GM19240 (cell line): ENCODE results near the gene TOR1AIP2.

Source experiments
- DNase-seq: peaks from one replicate; pipeline ENCODE4 v3.0.0; 2011; ENCODE audit warnings: low spot score; ENCODE audit not compliant: insufficient read length

Gene TOR1AIP2

DNA sequence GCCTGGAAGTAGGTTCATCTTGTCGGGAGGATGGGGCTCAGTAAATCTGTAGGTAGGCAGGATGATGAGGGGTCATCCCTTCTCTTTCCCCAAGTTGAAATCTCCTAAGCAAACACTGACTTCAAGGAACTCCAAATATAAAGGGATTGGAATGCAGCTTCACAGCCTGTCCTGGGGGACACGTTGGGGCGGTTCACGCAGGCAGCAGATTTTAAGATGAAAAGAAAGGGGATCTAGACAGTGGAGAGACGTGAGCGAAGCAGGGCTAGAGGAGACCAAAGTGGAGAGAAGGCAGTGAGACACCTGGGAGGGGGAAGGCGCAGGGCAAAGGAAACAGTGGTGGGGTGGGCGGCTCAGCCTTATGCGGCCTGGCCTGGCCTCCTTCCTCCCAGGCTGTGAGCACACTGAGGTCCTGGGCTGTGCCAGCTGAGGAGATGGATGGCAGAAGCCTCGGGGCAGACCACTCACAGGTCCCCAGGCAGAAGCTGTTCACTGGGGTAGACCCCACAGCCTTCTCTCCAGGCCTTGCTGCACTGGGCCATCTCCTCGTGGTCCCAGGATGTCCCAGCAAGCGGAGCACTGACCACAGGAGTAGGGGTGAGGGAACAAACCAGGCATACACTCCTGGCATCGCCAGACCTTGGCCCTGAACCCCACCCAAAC lies 51.7 kb downstream of the TOR1AIP2 start:
- DNase-seq = no peak

DNA sequence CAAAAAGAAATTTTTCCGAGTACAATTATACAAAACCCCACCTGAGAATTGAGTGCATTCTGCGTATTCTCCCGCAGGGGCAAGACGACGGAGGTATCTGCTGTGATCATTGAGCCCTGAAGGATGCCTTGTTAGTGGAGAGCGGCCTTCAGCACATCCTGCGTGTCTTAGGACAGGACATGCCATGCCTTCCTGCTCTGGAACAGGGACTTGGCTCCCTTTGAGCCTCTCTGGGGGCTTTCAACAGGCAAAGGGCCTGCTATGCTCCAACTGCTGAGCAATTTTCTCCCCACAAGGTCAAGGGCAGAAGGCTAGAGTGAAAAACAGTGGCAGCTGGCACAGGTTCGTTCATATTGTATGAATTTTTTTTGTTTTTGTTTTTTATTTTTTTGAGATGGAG lies 52.4 kb downstream of the TOR1AIP2 start:
- no peak for DNase-seq

- DNase-seq = no peak
Observed at GRCh38 chr1:179824265-179824664, 53.3 kb downstream of the TOR1AIP2 start.

DNA sequence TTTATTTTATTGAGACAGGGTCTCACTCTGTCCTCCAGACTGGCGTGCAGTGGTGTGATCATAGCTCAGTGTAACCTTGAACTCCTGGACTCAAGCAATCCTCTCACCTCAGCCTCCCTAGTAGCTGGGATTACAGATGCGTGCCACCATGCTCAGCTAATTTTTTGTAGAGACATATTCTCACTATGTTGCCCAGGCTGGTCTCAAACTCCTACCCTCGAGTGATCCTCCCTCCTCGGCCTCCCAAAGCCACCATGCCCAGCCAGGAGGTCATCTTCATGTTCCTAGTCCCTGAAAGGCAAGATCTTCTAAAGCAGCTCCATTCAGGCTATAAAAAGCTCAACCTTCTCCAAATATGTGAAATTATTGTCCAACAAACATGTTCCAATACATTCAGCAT lies 53.9 kb downstream of the TOR1AIP2 start:
- DNase-seq = no peak

DNA sequence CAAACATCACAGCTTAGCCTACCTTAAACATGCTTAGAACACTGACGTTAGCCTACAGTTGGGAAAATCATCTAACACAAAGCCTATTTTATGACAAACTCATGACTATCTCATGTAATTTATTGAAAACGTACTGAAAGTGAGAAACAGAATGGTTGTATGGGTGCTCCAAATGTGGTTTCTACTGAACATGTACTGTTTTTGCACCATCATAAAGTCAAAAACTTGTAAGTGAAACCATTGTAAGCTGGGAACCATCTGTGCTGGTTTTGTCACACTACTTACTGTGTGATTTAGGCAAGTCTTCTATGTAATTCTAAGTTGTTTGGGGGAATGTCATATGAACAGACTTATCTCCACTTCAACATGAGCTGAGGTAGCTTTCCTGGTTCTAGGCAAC lies 55.5 kb downstream of the TOR1AIP2 start:
- no peak for DNase-seq

DNA sequence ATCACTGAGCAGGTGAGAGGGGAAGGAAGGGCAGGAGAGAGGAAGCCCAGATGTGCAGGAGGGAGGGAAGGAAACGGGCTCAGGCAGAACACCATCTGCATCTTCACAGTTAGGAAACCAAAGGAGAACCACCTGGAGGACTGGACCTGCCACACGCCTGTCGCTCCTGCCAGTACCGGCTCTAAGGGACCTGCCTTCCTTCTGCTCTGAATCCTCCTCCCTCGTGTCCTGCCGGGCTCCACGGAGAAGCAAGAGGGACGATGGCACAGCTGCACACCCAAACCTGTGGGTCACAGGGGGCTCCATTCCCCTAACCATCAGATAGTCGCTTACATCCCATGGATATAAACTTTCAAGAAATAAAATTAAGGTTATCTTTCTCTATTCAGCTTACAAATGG lies 56.1 kb downstream of the TOR1AIP2 start:
- no peak for DNase-seq

DNA sequence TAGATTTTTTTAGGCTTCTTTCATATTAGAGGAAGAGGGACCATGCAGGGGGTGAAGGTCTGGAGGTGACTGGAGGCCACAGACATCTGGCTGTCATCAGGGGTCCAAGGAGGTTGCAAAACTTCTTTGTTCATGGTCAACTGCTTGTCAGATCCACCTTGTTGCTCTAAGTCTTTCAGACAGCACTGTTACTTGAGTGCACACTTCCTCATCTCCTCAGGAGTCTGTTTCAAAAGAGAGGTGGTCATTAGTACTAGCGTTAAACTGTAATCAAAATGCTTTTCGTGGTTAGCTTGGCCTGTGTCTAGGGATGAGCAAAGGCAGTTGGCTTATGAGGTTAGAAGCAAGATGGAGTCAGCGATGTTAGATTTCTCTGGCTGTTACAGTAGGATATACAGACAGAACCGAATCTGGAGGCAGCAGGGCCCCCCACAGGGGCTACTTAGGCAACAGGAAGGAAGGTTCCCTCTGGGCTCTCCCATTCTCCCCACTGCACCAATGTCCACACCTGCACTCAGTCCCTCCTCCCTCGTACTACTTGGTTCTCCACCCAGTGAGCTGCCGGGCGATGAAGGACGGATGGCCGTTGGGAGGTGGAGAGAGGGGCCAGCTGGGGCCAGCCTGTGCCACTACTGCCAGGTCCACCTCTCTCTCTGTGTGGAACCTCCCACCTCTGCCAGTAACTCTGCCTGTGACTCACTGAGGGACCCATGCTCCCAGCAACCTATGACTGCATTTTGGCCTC lies 57.2 kb downstream of the TOR1AIP2 start:
- DNase-seq = no peak

- no peak for DNase-seq
Observed at GRCh38 chr1:179818743-179819173, 58.8 kb downstream of the TOR1AIP2 start.

- no peak for DNase-seq
Observed at GRCh38 chr1:179818260-179818659, 59.3 kb downstream of the TOR1AIP2 start.

DNA sequence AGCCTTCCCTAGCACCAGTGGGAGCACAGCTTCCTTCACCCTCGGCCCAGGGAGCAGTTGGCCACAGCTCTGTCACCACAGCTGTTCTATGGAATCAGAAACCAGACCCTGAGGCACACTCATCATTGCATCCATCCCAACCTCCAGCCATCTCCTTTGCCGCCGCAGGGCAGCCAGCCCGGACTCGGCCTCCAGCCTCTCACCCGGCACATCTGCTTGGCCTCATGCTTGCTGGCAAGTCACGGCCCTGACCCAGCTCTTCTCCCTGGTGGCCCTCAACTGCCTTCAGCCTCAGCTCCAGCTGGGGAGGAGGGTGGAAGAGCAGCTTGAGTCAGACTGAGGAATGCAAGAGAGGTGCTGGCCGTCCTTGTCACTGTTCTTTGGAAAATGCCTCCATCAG lies 59.8 kb downstream of the TOR1AIP2 start:
- no peak for DNase-seq

GRCh38 chr1:179817056-179817455 lies 60.5 kb downstream of the TOR1AIP2 start:
- DNase-seq = no peak

- no peak for DNase-seq
Observed at GRCh38 chr1:179816196-179816960, 61.2 kb downstream of the TOR1AIP2 start.

GRCh38 chr1:179815641-179816040 lies 62.0 kb downstream of the TOR1AIP2 start:
- no peak for DNase-seq

DNA sequence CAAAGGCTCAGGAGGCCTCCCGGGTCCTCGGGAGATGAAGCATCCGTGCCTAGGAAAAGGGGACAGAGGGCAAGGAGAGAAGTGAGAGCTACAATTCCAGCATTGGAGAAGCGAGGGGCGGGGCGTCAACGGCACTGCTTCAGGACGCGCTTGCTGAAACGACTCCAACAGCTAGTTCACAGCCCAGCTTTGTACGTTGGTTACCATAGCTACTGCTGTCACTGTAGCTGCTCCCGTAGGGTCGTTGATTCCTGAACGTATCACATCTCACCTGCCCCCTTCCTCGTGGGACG lies 63.1 kb downstream of the TOR1AIP2 start:
- DNase-seq = no peak

DNA sequence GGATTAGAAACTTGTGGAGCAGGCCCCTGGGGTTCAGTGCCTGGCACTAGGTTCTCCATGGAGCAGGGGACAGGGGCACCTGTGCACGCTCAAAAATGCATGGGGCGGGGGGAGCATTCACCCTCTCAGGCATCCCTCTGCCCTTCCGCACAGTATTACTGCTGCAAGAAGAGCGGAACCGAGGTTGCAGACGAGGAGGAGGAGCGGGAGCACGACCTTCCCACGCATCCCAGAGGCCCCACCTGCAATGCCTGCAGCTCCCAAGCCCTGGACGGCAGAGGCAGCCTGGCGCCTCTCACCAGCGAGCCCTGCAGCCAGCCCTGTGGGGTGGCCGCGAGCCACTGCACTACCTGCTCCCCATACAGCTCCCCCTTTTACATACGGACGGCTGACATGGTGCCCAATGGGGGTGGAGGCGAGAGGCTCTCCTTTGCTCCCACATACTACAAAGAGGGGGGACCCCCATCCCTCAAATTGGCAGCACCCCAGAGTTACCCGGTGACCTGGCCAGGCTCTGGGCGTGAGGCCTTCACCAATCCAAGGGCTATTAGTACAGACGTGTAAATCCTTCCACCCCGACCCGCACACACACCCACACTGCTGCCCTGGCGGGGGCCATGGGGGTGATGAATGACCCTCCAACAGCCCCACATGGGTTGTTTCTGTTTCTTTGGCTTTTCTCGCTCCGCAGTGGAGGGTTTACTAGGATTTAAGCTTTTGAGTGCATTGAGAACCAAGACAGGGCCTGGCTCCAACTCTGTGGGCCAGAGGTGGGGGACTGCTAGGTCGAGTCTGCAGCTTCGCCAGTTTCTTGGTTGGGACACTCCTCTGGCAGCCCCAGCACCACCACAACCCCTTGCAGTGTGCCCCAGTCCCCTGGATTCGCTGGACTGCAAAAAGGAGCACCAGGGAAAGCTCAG lies 63.7 kb downstream of the TOR1AIP2 start:
- no peak for DNase-seq

- DNase-seq = no peak
Observed at GRCh38 chr1:179812501-179813292, 64.9 kb downstream of the TOR1AIP2 start.

- DNase-seq = no peak
Observed at GRCh38 chr1:179810367-179810715, 67.3 kb downstream of the TOR1AIP2 start.

DNA sequence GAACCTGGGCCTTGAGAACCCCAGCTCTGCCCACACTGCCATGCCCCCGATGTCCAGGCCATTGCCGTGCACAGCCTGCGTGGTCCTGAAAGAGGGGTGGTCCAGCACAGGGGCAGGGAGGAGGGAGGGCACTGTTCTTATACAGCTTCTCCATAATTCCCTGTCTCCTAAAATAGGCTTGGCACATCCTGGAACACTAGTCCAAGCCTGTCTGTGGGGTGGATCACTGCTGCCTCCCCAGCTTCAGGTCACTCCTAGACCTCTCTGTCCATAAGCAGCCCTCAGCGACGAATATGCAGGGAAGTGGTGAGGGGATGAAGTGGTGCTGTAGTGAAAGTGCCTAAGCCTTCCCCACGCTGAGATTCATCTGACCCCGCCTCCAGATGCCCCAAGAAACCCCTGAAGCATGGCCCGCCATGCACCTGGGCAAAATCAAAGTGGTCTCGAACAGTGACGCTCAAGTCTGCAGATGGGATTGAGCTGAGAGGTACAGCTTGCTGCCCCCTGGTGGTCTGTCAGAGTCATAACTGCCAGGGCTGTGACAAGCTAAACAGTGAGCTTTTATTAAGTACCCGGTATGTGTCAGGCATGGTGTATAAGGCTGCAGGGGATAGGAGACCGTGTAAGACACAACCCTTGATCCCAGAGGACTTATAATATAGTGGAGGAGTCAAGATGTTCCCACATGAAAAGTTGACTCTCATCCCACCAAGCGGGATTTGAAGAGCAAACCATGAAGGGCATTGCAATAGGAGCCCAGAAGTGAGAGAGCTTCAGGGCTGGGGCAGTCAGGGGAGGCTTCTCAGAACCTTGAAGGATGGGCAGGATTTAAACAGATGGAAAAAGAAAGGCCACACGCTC lies 67.9 kb downstream of the TOR1AIP2 start:
- peak; percentile 47 for DNase-seq

DNA sequence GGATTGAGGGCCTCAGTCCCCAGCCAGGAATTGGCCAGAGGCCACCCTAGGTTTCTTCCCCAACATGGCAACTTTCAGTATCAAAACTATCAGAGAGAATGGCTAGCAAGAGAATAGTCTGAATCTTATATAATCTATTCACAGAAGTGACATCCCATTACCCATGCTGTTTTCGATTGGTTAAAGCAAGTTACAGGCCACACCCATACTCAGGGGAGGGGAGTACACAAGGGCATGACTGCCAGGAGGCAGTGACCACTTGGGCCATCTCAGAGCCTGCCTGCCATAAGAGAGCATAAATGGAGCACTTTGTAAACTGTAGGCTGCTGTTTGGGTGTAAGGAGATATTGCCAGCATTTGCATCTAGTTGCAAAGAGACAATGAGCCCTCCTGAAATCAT lies 69.1 kb downstream of the TOR1AIP2 start:
- no peak for DNase-seq
